ENCODE measurements around the gene CFD.

GRCh38 chr19:896999-897398 lies 37.5 kb downstream of the CFD start:
- TF ChIP-seq CTCF (IDR thresholded peaks at IDR 0.05) (no peak), POLR2A (IDR thresholded peaks at IDR 0.05) (no peak)
